ENCODE data around the gene PACRG. TPM values are rescaled to one million over a fixed set of nuclear protein-coding genes. Genes with fewer than 3 reads are reported as not detected.

Gene PACRG
- polyA plus RNA-seq, 1 donor (not counting 4 experiments of a cell fraction or from before 2014, with no cell fraction given): 0.31 TPM

GRCh38 chr6:163333038-163333437 is 605.3 kb downstream of the PACRG start:
- no peak overlapping the region for H3K4me3 ChIP-seq (ENCODE audit: control insufficient read depth in 2 of 3, extremely low read depth in 1 of 3, insufficient read depth in 2 of 3, low read depth in 1 of 3, low read length in 3 of 3)
- FAIRE-seq (no peak), DNase-seq (ENCODE audit: low read depth, low spot score) (no peak)
- no peak overlapping the region for H3K9ac ChIP-seq (ENCODE audit: control insufficient read depth, extremely low read depth, insufficient read depth, low read length)
- H3K4me2 ChIP-seq (ENCODE audit: control insufficient read depth, extremely low read depth, insufficient read depth, low read depth, low read length): no peak overlapping the region
- no peaks in the 10 kb centered on the region for H3K36me3 ChIP-seq (ENCODE audit: control insufficient read depth in 2 of 2, extremely low read depth in 1 of 2, insufficient read depth in 2 of 2, low read length in 2 of 2)
- TF ChIP-seq CTCF (optimal IDR thresholded peaks at IDR 0.05 in 1 of 3, IDR thresholded peaks at IDR 0.05 in 1 of 3, conservative IDR thresholded peaks at IDR 0.05 in 1 of 3; ENCODE audit: extremely low read depth in 1 of 3, insufficient read depth in 2 of 3, low read length in 3 of 3) (no peak), EZH2 (IDR thresholded peaks at IDR 0.05; ENCODE audit: low read length) (no peak)
- no peaks in the 10 kb centered on the region for H3K79me2 ChIP-seq (ENCODE audit: control insufficient read depth, insufficient read depth, low read length)
- dilution Hi-C loops (cut with MboI; ENCODE audit: extremely low pct_ligation_motif_present, low sequenced_read_pairs): no loop called here
- no peaks in the 10 kb centered on the region for H3K27me3 ChIP-seq (ENCODE audit: control insufficient read depth, extremely low read depth, insufficient read depth, low read length)
- no peaks in the 10 kb centered on the region for H3K4me1 ChIP-seq (ENCODE audit: control insufficient read depth, extremely low read depth, insufficient read depth, low read length)
- no peak overlapping the region for H2AFZ ChIP-seq (ENCODE audit: control insufficient read depth, low read length)
- no peaks in the 10 kb centered on the region for H3K9me3 ChIP-seq (ENCODE audit: control insufficient read depth, low read depth, low read length)
- H3K27ac ChIP-seq (ENCODE audit: control insufficient read depth, insufficient read depth, low read length): no peak overlapping the region
- H3K9me1 ChIP-seq (ENCODE audit: control insufficient read depth, extremely low read depth, insufficient read depth, low read length): no peaks in the 10 kb centered on the region
- no peaks in the 10 kb centered on the region for H4K20me1 ChIP-seq (ENCODE audit: control insufficient read depth, extremely low read depth, insufficient read depth, low read length)

- H3K9me1 ChIP-seq (ENCODE audit: control insufficient read depth, extremely low read depth, insufficient read depth, low read length): no peaks in the 10 kb centered on the region
- H3K36me3 ChIP-seq (ENCODE audit: control insufficient read depth in 2 of 2, extremely low read depth in 1 of 2, insufficient read depth in 2 of 2, low read length in 2 of 2): no peaks in the 10 kb centered on the region
- DNase-seq (ENCODE audit: low read depth, low spot score) (no peak), FAIRE-seq (no peak)
- no peaks in the 10 kb centered on the region for H3K79me2 ChIP-seq (ENCODE audit: control insufficient read depth, insufficient read depth, low read length)
- H3K27me3 ChIP-seq (ENCODE audit: control insufficient read depth, extremely low read depth, insufficient read depth, low read length): no peaks in the 10 kb centered on the region
- no peak overlapping the region for H3K4me2 ChIP-seq (ENCODE audit: control insufficient read depth, extremely low read depth, insufficient read depth, low read depth, low read length)
- H3K4me1 ChIP-seq (ENCODE audit: control insufficient read depth, extremely low read depth, insufficient read depth, low read length): no peaks in the 10 kb centered on the region
- no peak for TF ChIP-seq CTCF (optimal IDR thresholded peaks at IDR 0.05 in 1 of 3, IDR thresholded peaks at IDR 0.05 in 1 of 3, conservative IDR thresholded peaks at IDR 0.05 in 1 of 3; ENCODE audit: extremely low read depth in 1 of 3, insufficient read depth in 2 of 3, low read length in 3 of 3)
- TF ChIP-seq EZH2 (IDR thresholded peaks at IDR 0.05; ENCODE audit: low read length): no peak
- H4K20me1 ChIP-seq (ENCODE audit: control insufficient read depth, extremely low read depth, insufficient read depth, low read length): no peaks in the 10 kb centered on the region
- H3K4me3 ChIP-seq (ENCODE audit: control insufficient read depth in 2 of 3, extremely low read depth in 1 of 3, insufficient read depth in 2 of 3, low read depth in 1 of 3, low read length in 3 of 3): no peak overlapping the region
- no peak overlapping the region for H2AFZ ChIP-seq (ENCODE audit: control insufficient read depth, low read length)
- no peaks in the 10 kb centered on the region for H3K9me3 ChIP-seq (ENCODE audit: control insufficient read depth, low read depth, low read length)
- no peak overlapping the region for H3K27ac ChIP-seq (ENCODE audit: control insufficient read depth, insufficient read depth, low read length)
- no peak overlapping the region for H3K9ac ChIP-seq (ENCODE audit: control insufficient read depth, extremely low read depth, insufficient read depth, low read length)
- dilution Hi-C loops (cut with MboI; ENCODE audit: extremely low pct_ligation_motif_present, low sequenced_read_pairs): no loop called here
These were observed 606.2 kb downstream of the PACRG start for GRCh38 chr6:163333701-163334663.
